GM10266 (cell line): Measurements from ENCODE around the gene SPINK4.

Source experiments
- DNase-seq: peaks from one replicate; pipeline ENCODE4 v3.0.0; 2012; ENCODE audit errors: extremely low spot score
- CTCF ChIP-seq: IDR thresholded peaks from 2 replicates; pipeline ENCODE4 v1.5.1; 2012; ENCODE audit warnings: mild to moderate bottlenecking, low read depth; ENCODE audit not compliant: control insufficient read depth, insufficient read depth; ENCODE audit errors: missing control alignments

SPINK4 gene

GRCh38 chr9:33230756-33231622, 9.0 kb upstream of the SPINK4 start:
- no peak for DNase-seq
- no peak for TF ChIP-seq CTCF

GRCh38 chr9:33231623-33231942, 8.4 kb upstream of the SPINK4 start:
- no peak for DNase-seq
- no peak for TF ChIP-seq CTCF

GRCh38 chr9:33232815-33233214, 7.2 kb upstream of the SPINK4 start:
- DNase-seq, result no peak
- TF ChIP-seq CTCF, result no peak

GRCh38 chr9:33233626-33234342, 6.2 kb upstream of the SPINK4 start:
- TF ChIP-seq CTCF, result no peak
- no peak for DNase-seq

- TF ChIP-seq CTCF, result no peak
- no peak for DNase-seq
These were observed 5.2 kb upstream of the SPINK4 start for GRCh38 chr9:33234511-33235467.

GRCh38 chr9:33236571-33236970, 3.4 kb upstream of the SPINK4 start:
- DNase-seq, result no peak
- TF ChIP-seq CTCF, result no peak
